Kidney epithelial cell (primary cell): ENCODE measurements around the gene VPS8. TPM values are rescaled to one million over a fixed set of nuclear protein-coding genes. Genes with fewer than 3 reads are reported as not detected.

ENCODE experiments used
- DNase-seq: peaks from one replicate; pipeline ENCODE4 v3.0.0-alpha.2; 2010; ENCODE audit warnings: low read depth
- H3K27me3 ChIP-seq: 2 replicates; pipeline ENCODE4 v1.6.0; 2011; ENCODE audit warnings: low read length; ENCODE audit not compliant: control insufficient read depth, insufficient read depth
- H3K36me3 ChIP-seq: 2 replicates; pipeline ENCODE4 v1.5.1; 2011; ENCODE audit warnings: low read length; ENCODE audit not compliant: control insufficient read depth, insufficient read depth
- H3K4me3 ChIP-seq: 2 replicates; pipeline ENCODE4 v1.5.1; 2011; ENCODE audit warnings: low read depth, mild to moderate bottlenecking, control low read depth, low read length
- CTCF ChIP-seq: IDR thresholded peaks from 2 replicates; pipeline ENCODE4 v1.5.1; 2011; ENCODE audit warnings: mild to moderate bottlenecking, moderate library complexity, low read length, control low read depth, inconsistent platforms; ENCODE audit not compliant: insufficient read depth, poor library complexity, severe bottlenecking
- total RNA-seq: library from RNA; depleted of rRNA; stranded (reverse); fragments of >200 nt; gene quantifications from 2 replicates; pipeline ENCODE4 v1.2.3, GENCODE V29; 2015

VPS8 gene
- total RNA-seq, 1 donor from 2014 or later, result 31.9 TPM

- DNase-seq, result no peak
- Histone ChIP-seq H3K27me3 (no peaks in the 10 kb centered on the region), H3K36me3 (no peaks in the 10 kb centered on the region), H3K4me3 (peak overlapping the region; percentile 89)
- no peak for TF ChIP-seq CTCF
Measured at GRCh38 chr3:184812662-184813042, 686 bp downstream of the VPS8 start.

GRCh38 chr3:184813357-184813756 is 1.4 kb downstream of the VPS8 start:
- DNase-seq, result no peak
- no peaks in the 10 kb centered on the region for H3K27me3 ChIP-seq
- H3K36me3 ChIP-seq, result no peaks in the 10 kb centered on the region
- no peak overlapping the region for H3K4me3 ChIP-seq
- no peak for TF ChIP-seq CTCF

GRCh38 chr3:184814214-184814613 is 2.2 kb downstream of the VPS8 start:
- no peak for DNase-seq
- no peak overlapping the region for H3K4me3 ChIP-seq
- no peak for TF ChIP-seq CTCF

GRCh38 chr3:184815046-184815930 is 3.3 kb downstream of the VPS8 start:
- no peaks in the 10 kb centered on the region for H3K36me3 ChIP-seq
- TF ChIP-seq CTCF, result no peak
- no peaks in the 10 kb centered on the region for H3K27me3 ChIP-seq
- H3K4me3 ChIP-seq, result no peak overlapping the region
- peak; percentile 12 for DNase-seq

More at GRCh38 chr3:184814214-184814613, 2.2 kb downstream of the VPS8 start:
- Histone ChIP-seq H3K27me3 (no peaks in the 10 kb centered on the region), H3K36me3 (no peaks in the 10 kb centered on the region)

GRCh38 chr3:184816614-184817013 is 4.6 kb downstream of the VPS8 start:
- H3K27me3 ChIP-seq, result no peaks in the 10 kb centered on the region
- TF ChIP-seq CTCF, result no peak
- H3K4me3 ChIP-seq, result no peak overlapping the region
- H3K36me3 ChIP-seq, result no peaks in the 10 kb centered on the region
- no peak for DNase-seq

- TF ChIP-seq CTCF, result no peak
- no peak for DNase-seq
- no peak overlapping the region for H3K4me3 ChIP-seq
Measured at GRCh38 chr3:184820525-184820924, 8.6 kb downstream of the VPS8 start.

More at GRCh38 chr3:184820525-184820924, 8.6 kb downstream of the VPS8 start:
- Histone ChIP-seq H3K27me3 (no peaks in the 10 kb centered on the region), H3K36me3 (no peaks in the 10 kb centered on the region)
